Neural cell (in vitro differentiated cells): Measurements from ENCODE around the gene PAX8. TPM values are rescaled to one million over a fixed set of nuclear protein-coding genes. Genes with fewer than 3 reads are reported as not detected.

ENCODE experiments used
- H2AFZ ChIP-seq: fragments of 200-600, 300-800 bp; sonication (generic), shearing (Covaris generic); 2 replicates; pipeline ENCODE4 v1.6.0; 2014; ENCODE audit warnings: low read depth, mild to moderate bottlenecking, antibody characterized with exemption, low read length, moderate library complexity
- H3F3A ChIP-seq: fragments of 200-600 bp; shearing (Covaris generic); 2 replicates; pipeline ENCODE4 v1.6.1; 2016; ENCODE audit warnings: mild to moderate bottlenecking, moderate library complexity, mixed read lengths, antibody characterized with exemption, low read length; ENCODE audit not compliant: insufficient read depth, poor library complexity, severe bottlenecking
- H3K27ac ChIP-seq: fragments of 200-600, 300-800 bp; sonication (generic), shearing (Covaris generic); 2 replicates; pipeline ENCODE4 v1.5.1; 2014; ENCODE audit warnings: mild to moderate bottlenecking, low read length, moderate library complexity
- H3K27me3 ChIP-seq: fragments of 300-800, 200-600 bp; sonication (generic), shearing (Covaris generic); 2 replicates; pipeline ENCODE4 v1.6.0; 2014; ENCODE audit warnings: mild to moderate bottlenecking, low read depth, low read length, moderate library complexity; ENCODE audit not compliant: insufficient read depth
- H3K36me3 ChIP-seq: fragments of 300-800, 200-600 bp; sonication (generic), shearing (Covaris generic); 2 replicates; pipeline ENCODE4 v1.5.1; 2014; ENCODE audit warnings: mild to moderate bottlenecking, antibody characterized with exemption, low read length, moderate library complexity; ENCODE audit not compliant: insufficient read depth
- H3K4me2 ChIP-seq: fragments of 300-800, 200-600 bp; sonication (generic), shearing (Covaris generic); 2 replicates; pipeline ENCODE4 v1.6.0; 2014; ENCODE audit warnings: mild to moderate bottlenecking, low read length
- H3K4me3 ChIP-seq: fragments of 300-800, 200-600 bp; sonication (generic), shearing (Covaris generic); 2 replicates; pipeline ENCODE4 v1.5.1; 2014; ENCODE audit warnings: mild to moderate bottlenecking, low read length, moderate library complexity
- H3K79me2 ChIP-seq: fragments of 200-600 bp; shearing (Covaris generic); replicated peaks from 2 replicates; pipeline ENCODE4 v1.6.0; 2014; ENCODE audit warnings: mild to moderate bottlenecking, low read length, moderate library complexity; ENCODE audit not compliant: insufficient read depth
- H3K9ac ChIP-seq: fragments of 300-800, 200-600 bp; sonication (generic), shearing (Covaris generic); 2 replicates; pipeline ENCODE4 v1.6.1; 2016; ENCODE audit warnings: mild to moderate bottlenecking, low read length, mixed read lengths
- H3K9me2 ChIP-seq: fragments of 200-600 bp; shearing (Covaris generic); 2 replicates; pipeline ENCODE4 v1.6.1; 2016; ENCODE audit warnings: mild to moderate bottlenecking, low read length, mixed read lengths; ENCODE audit not compliant: insufficient read depth
- H3K9me3 ChIP-seq: fragments of 200-600, 300-800 bp; sonication (generic), shearing (Covaris generic); 2 replicates; pipeline ENCODE4 v1.6.1; 2016; ENCODE audit warnings: mild to moderate bottlenecking, mixed run types, low read length, moderate library complexity, mixed read lengths
- H4K20me1 ChIP-seq: fragments of 200-600 bp; shearing (Covaris generic); 2 replicates; pipeline ENCODE4 v1.6.1; 2016; ENCODE audit warnings: mild to moderate bottlenecking, mixed run types; ENCODE audit not compliant: insufficient read depth
- CTCF ChIP-seq: fragments of 450-650 bp; IDR thresholded peaks from 2 replicates; pipeline ENCODE4 v1.5.1; 2014; ENCODE audit warnings: antibody characterized with exemption, mild to moderate bottlenecking, moderate library complexity; ENCODE audit not compliant: poor library complexity, severe bottlenecking
- EP300 ChIP-seq: fragments of 450-650 bp; conservative IDR thresholded peaks from 2 replicates; pipeline ENCODE4 v1.6.1; 2014; ENCODE audit warnings: antibody characterized with exemption, mild to moderate bottlenecking, moderate library complexity; ENCODE audit not compliant: poor library complexity, severe bottlenecking
- EZH2 ChIP-seq: fragments of 200-600, 300-800 bp; shearing (Covaris generic), sonication (generic); IDR thresholded peaks from 2 replicates; pipeline ENCODE4 v1.6.1; 2014; ENCODE audit warnings: antibody characterized with exemption, low read length, borderline replicate concordance, mild to moderate bottlenecking; ENCODE audit not compliant: insufficient read depth, poor library complexity, severe bottlenecking
- MXI1 ChIP-seq: fragments of 450-650 bp; conservative IDR thresholded peaks from 2 replicates; pipeline ENCODE4 v1.6.1; 2014; ENCODE audit warnings: antibody characterized with exemption, mild to moderate bottlenecking; ENCODE audit not compliant: poor library complexity, severe bottlenecking
- POLR2AphosphoS5 ChIP-seq: IDR thresholded peaks from 2 replicates; pipeline ENCODE4 v1.6.1; 2012
- RAD21 ChIP-seq: fragments of 450-650 bp; conservative IDR thresholded peaks from 2 replicates; pipeline ENCODE4 v1.6.1; 2014; ENCODE audit warnings: antibody characterized with exemption, mild to moderate bottlenecking, moderate library complexity
- REST ChIP-seq: IDR thresholded peaks from 2 replicates; pipeline ENCODE4 v1.6.1; 2012; ENCODE audit warnings: borderline replicate concordance
- SMC3 ChIP-seq: fragments of 450-650 bp; conservative IDR thresholded peaks from 2 replicates; pipeline ENCODE4 v1.6.1; 2014; ENCODE audit warnings: antibody characterized with exemption, mild to moderate bottlenecking, moderate library complexity; ENCODE audit not compliant: poor library complexity
- TAF1 ChIP-seq: IDR thresholded peaks from 2 replicates; pipeline ENCODE4 v1.6.1; 2012; ENCODE audit warnings: low read depth
- polyA plus RNA-seq: library from polyadenylated mRNA; depleted of rRNA; stranded (reverse); fragments of >200 nt; gene quantifications from 2 replicates; pipeline ENCODE4 v1.2.3, GENCODE V29; 2014

The PAX8 gene
- polyA plus RNA-seq, 1 donor from 2014 or later: not detected

- no peaks in the 10 kb centered on the region for H3F3A ChIP-seq
- H3K4me2 ChIP-seq: no peak overlapping the region
- no peaks in the 10 kb centered on the region for H3K9me2 ChIP-seq
- H3K27ac ChIP-seq: no peak overlapping the region
- H3K9me3 ChIP-seq: no peaks in the 10 kb centered on the region
- H4K20me1 ChIP-seq: no peaks in the 10 kb centered on the region
- no peak overlapping the region for H3K9ac ChIP-seq
- TF ChIP-seq SMC3: no peak
- no peak for TF ChIP-seq MXI1
- no peak for TF ChIP-seq EZH2
- no peak for TF ChIP-seq CTCF
- TF ChIP-seq REST: no peak
- TF ChIP-seq RAD21: no peak
- no peak for TF ChIP-seq POLR2AphosphoS5
- no peak for TF ChIP-seq EP300
- no peak for TF ChIP-seq TAF1
- no peak overlapping the region for H2AFZ ChIP-seq
- no peak overlapping the region for H3K4me3 ChIP-seq
- peaks cover 23% of the 10 kb centered on the region for H3K27me3 ChIP-seq
- no peaks in the 10 kb centered on the region for H3K36me3 ChIP-seq
- H3K79me2 ChIP-seq: no peaks in the 10 kb centered on the region
Observed at GRCh38 chr2:113268621-113269360, 9.9 kb downstream of the PAX8 start.

GRCh38 chr2:113266431-113266830 lies 12.3 kb downstream of the PAX8 start:
- H2AFZ ChIP-seq: no peak overlapping the region
- TF ChIP-seq EZH2: no peak
- no peak for TF ChIP-seq MXI1
- TF ChIP-seq POLR2AphosphoS5: no peak
- TF ChIP-seq TAF1: no peak
- TF ChIP-seq REST: no peak
- no peaks in the 10 kb centered on the region for H4K20me1 ChIP-seq
- no peaks in the 10 kb centered on the region for H3K9me3 ChIP-seq
- no peak overlapping the region for H3K4me2 ChIP-seq
- no peak overlapping the region for H3K4me3 ChIP-seq
- no peaks in the 10 kb centered on the region for H3K27me3 ChIP-seq
- no peaks in the 10 kb centered on the region for H3K79me2 ChIP-seq
- no peaks in the 10 kb centered on the region for H3K36me3 ChIP-seq
- no peaks in the 10 kb centered on the region for H3K9me2 ChIP-seq
- H3F3A ChIP-seq: no peaks in the 10 kb centered on the region
- no peak overlapping the region for H3K9ac ChIP-seq
- H3K27ac ChIP-seq: no peak overlapping the region
